Adrenal gland (tissue), 12 donors: ENCODE measurements around the gene ERBB4. TPM values are rescaled to one million over a fixed set of nuclear protein-coding genes. Genes with fewer than 3 reads are reported as not detected.

Source experiments
- DNase-seq, 7 donors: peaks; one replicate each; pipeline ENCODE4 v3.0.0-alpha.2; 2019 to 2020
- H3K27ac ChIP-seq, 5 donors: fragments of 200-600 bp; sonication (generic) in 4 of 5; 1 replicate in 3 of 5; 2 replicates in 2 of 5; pipeline versions ENCODE4 v1.5.1 to v1.8.0; 2016 to 2020; ENCODE audit warnings: mild to moderate bottlenecking in 1 of 5
- H3K27me3 ChIP-seq: fragments of 200-600 bp; 2 replicates; pipeline ENCODE4 v1.8.0; 2021
- H3K36me3 ChIP-seq, 2 donors: fragments of 200-600 bp; replicated peaks in 1 of 2; 1 replicate in 1 of 2; 2 replicates in 1 of 2; pipeline versions ENCODE4 v1.5.1 to v1.8.0; 2018 to 2022
- H3K4me1 ChIP-seq, 2 donors: fragments of 200-600 bp; replicated peaks in 1 of 2; 1 replicate in 1 of 2; 2 replicates in 1 of 2; pipeline versions ENCODE4 v1.5.1 to v1.8.0; 2018 to 2021
- H3K4me3 ChIP-seq, 4 donors: fragments of 200-600 bp; sonication (generic) in 3 of 4; one replicate each; pipeline ENCODE4 v1.5.1; 2016 to 2018
- H3K9me3 ChIP-seq, 3 donors: fragments of 200-600 bp; sonication (generic) in 1 of 3; replicated peaks in 1 of 3; 1 replicate in 2 of 3; 2 replicates in 1 of 3; pipeline versions ENCODE4 v1.5.1 to v1.8.0; 2016 to 2021
- POLR2A ChIP-seq, 2 donors: fragments of 450-650 bp; IDR thresholded peaks; one replicate each; pipeline ENCODE4 v1.6.1; 2017; ENCODE audit warnings: antibody characterized with exemption in 2 of 2, mild to moderate bottlenecking in 2 of 2, moderate library complexity in 1 of 2
- WGBS, 4 donors: extraction: QIAGEN DNeasy Blood & Tissue Kit in 2 of 4; methylation state at CpG; one replicate each; pipeline versions ENCODE4 v1.1.5 to v1.1.7; 2013 to 2017; 5-methylcytosine and 5-hydroxymethylcytosine counted together
- intact Hi-C, 2 donors: fragments of 100-400 bp; cut with DNase I; formaldehyde crosslinking; loops; one replicate each; pipeline versions ENCODE4 v1.14.1 to v1.15.0; 2022 to 2023
- polyA plus RNA-seq, 3 donors: library from polyadenylated mRNA; stranded (reverse); fragments of 200-250 nt in 2 of 3; fragments of 350-450 nt in 1 of 3; fragmentation: Illumina TruSeq in 1 of 3; extraction: RNeasy Lipid Tissue Mini Kit (QIAGEN cat#74804) in 1 of 3; gene quantifications; one replicate each; pipeline ENCODE4 v1.2.3, GENCODE V29; 2013 to 2014
- total RNA-seq, 9 donors: library from RNA; depleted of rRNA in 4 of 9; stranded (reverse); fragments of >200 nt in 4 of 9; fragments of 120-200 nt in 1 of 9; fragmentation: NEBNext Ultra II Directional in 1 of 9; extraction: Animal tissue kit (Norgen Biotek cat#: 25700) in 1 of 9; gene quantifications; one replicate each; pipeline versions ENCODE4 v1.1.0 to v1.2.4, GENCODE V29; 2013 to 2023
- TF ChIP-seq, protein P1 (sequence below), 6 experiments: fragments of 450-650 bp in 4 of 6; fragments of 200-600 bp in 2 of 6; sonication (generic) in 1 of 6; IDR thresholded peaks; 1 replicate in 5 of 6; 2 replicates in 1 of 6; pipeline versions ENCODE4 v1.5.1 to v1.8.0; 2016 to 2021; ENCODE audit warnings: antibody characterized with exemption in 6 of 6, mild to moderate bottlenecking in 2 of 6, moderate library complexity in 1 of 6
- donor health status: healthy with polysubstance abuse.
- donor health status: Bipolar disorder and iron deficiency.
- donor health status: DM: yes; HTN: yes; CAD: no.
- donor health status: DM: no; HTN: no; CAD: no.
- donor health status: DM: no; HTN: no; CAD: no.
- donor health status: DM: yes; HTN: yes; CAD: no.

The ERBB4 gene
- total and polyA plus RNA-seq, 12 donors = 0.06 to 2.9 (median 0.49) TPM

DNA sequence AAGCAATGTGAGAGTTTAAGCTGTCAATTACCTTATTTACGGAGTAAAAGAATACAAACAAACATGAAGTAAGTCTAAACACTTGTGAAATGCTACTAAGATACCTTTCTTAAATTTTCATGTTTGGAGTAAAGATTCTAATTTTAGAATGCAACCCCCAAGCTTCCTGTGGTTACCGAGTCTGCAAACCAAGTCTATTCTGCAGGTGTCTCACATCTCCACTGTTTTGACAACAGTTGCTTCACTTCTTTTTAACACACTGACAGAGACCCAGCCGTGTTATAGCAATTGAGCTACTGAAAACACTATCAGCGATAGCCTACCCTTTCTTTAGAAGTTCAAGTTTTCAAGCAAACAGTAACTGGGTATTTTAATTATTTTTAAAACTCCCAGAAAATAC lies 608.3 kb downstream of the ERBB4 start:
- DNase-seq = no peak
- TF ChIP-seq POLR2A (IDR thresholded peaks at IDR 0.05) = no peak
- TF ChIP-seq, protein P1, sequence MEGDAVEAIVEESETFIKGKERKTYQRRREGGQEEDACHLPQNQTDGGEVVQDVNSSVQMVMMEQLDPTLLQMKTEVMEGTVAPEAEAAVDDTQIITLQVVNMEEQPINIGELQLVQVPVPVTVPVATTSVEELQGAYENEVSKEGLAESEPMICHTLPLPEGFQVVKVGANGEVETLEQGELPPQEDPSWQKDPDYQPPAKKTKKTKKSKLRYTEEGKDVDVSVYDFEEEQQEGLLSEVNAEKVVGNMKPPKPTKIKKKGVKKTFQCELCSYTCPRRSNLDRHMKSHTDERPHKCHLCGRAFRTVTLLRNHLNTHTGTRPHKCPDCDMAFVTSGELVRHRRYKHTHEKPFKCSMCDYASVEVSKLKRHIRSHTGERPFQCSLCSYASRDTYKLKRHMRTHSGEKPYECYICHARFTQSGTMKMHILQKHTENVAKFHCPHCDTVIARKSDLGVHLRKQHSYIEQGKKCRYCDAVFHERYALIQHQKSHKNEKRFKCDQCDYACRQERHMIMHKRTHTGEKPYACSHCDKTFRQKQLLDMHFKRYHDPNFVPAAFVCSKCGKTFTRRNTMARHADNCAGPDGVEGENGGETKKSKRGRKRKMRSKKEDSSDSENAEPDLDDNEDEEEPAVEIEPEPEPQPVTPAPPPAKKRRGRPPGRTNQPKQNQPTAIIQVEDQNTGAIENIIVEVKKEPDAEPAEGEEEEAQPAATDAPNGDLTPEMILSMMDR (IDR thresholded peaks at IDR 0.05) = no peak
- Histone ChIP-seq H3K4me1 (no peaks in the 10 kb centered on the region), H3K36me3 (no peaks in the 10 kb centered on the region), H3K27me3 (no peaks in the 10 kb centered on the region), H3K9me3 (no peaks in the 10 kb centered on the region), H3K4me3 (no peak overlapping the region), H3K27ac (no peak overlapping the region)
- WGBS, 4 donors = 35 to 43% (median 40%) methylated on average over 4 of the region's 4 CpGs
- intact Hi-C loops = no loop called here

DNA sequence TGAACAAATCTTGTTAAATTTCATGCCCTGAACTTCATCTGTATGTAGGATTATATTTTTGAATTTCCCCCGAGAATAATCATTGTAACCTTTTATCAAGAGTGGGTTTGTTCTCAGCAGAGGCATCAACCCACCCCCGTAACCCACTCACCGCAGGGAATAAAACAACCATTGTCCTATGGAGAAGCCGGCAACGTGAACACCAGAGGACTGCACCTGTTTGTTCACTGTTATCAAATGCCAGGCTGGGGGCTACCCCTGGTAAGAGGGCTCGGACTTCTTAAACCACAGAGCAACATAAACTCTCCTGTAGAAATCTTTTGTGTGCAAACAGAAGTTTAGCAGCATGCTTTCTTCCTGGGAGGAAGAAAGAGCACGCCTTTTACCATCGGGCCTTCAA lies 610.4 kb downstream of the ERBB4 start:
- H3K27me3 ChIP-seq = no peaks in the 10 kb centered on the region
- H3K4me1 ChIP-seq = no peaks in the 10 kb centered on the region
- no peak overlapping the region for H3K4me3 ChIP-seq
- 63 to 73% (median 70%) methylated on average over 8 of the region's 8 CpGs for WGBS, 4 donors
- intact Hi-C loops = no loop called here
- TF ChIP-seq POLR2A (IDR thresholded peaks at IDR 0.05) = no peak
- TF ChIP-seq, protein P1 (IDR thresholded peaks at IDR 0.05) = no peak
- no peak for DNase-seq
- no peak overlapping the region for H3K27ac ChIP-seq
- H3K36me3 ChIP-seq = no peaks in the 10 kb centered on the region
- H3K9me3 ChIP-seq = no peaks in the 10 kb centered on the region

DNA sequence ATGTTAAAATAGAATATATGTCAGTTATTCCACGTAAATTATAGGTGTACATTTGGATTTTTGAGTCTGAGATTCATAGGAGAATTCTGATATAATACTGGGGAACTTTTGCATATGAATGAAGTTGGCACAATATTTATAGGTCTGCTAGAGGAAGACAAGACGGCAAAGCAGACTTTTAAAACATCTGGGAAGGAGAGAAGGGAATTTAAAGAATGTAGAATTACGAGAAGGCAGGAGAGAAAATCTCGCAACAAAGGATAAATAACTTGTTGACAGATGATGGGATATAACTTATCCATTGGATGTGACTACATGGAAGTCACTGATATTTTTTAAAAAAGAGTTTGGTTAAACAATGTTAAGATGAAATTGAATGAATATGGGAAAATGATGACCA lies 615.6 kb downstream of the ERBB4 start:
- H3K27ac ChIP-seq = no peak overlapping the region
- H3K9me3 ChIP-seq = no peaks in the 10 kb centered on the region
- TF ChIP-seq POLR2A (IDR thresholded peaks at IDR 0.05) = no peak
- TF ChIP-seq, protein P1 (IDR thresholded peaks at IDR 0.05) = no peak
- no peak overlapping the region for H3K4me3 ChIP-seq
- no peaks in the 10 kb centered on the region for H3K4me1 ChIP-seq
- no peaks in the 10 kb centered on the region for H3K27me3 ChIP-seq
- WGBS, 4 donors = 38 to 56% (median 43%) methylated on average over 4 of the region's 4 CpGs
- no peaks in the 10 kb centered on the region for H3K36me3 ChIP-seq
- intact Hi-C loops = no loop called here
- no peak for DNase-seq

DNA sequence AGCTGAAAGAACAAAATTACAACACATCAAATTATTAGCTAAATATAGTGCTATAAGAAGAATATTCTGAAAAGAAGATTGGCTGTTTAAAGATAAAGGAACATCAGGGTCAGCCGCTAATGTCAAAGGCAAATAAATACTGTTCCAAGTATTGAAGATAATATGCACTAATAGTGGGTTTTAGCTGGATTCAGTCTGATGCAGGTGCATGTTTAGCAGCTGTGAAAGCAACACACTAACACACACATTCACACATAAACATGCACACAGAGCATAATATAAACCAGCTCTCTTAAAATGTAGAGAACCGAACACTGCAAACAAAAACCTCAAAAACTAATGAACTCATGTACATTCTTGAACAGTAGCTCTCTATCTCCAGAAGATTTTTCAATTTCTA lies 634.6 kb downstream of the ERBB4 start:
- TF ChIP-seq, protein P1 (IDR thresholded peaks at IDR 0.05) = no peak
- TF ChIP-seq POLR2A (IDR thresholded peaks at IDR 0.05) = no peak
- no peaks in the 10 kb centered on the region for H3K27me3 ChIP-seq
- H3K9me3 ChIP-seq = no peaks in the 10 kb centered on the region
- DNase-seq = no peak
- no peak overlapping the region for H3K4me3 ChIP-seq
- WGBS, 4 donors = 82 to 86% (median 84%) methylated on average over 2 of the region's 2 CpGs
- no peaks in the 10 kb centered on the region for H3K36me3 ChIP-seq
- intact Hi-C loops = no loop called here
- no peaks in the 10 kb centered on the region for H3K4me1 ChIP-seq
- no peak overlapping the region for H3K27ac ChIP-seq
